ENCODE results near the gene ICAM5. TPM values are rescaled to one million over a fixed set of nuclear protein-coding genes. Genes with fewer than 3 reads are reported as not detected.
A peak's percentile ranks its signal among the peaks of the same experiment; 100 is the strongest.
"Not testable (repeated sequence)": the region's sequence is repeated elsewhere in the genome, so short reads cannot be mapped to it uniquely, and the experiment has no call there.

Gene ICAM5
- total RNA-seq, 1 experiment from 2014 or later = 1.6 TPM

- no peak overlapping the region for H3K18ac ChIP-seq (ENCODE audit: insufficient read length, low read depth, low read length)
- no peak overlapping the region for H2BK120ac ChIP-seq (ENCODE audit: low read depth, low read length, poor library complexity, severe bottlenecking)
- peaks cover 4% of the 10 kb centered on the region for H3K79me1 ChIP-seq (ENCODE audit: insufficient read depth, low read depth, low read length, poor library complexity, severe bottlenecking)
- H3K27ac Mint-ChIP-seq = no peak overlapping the region; a peak in 1 of 7 replicates
- H2AK5ac ChIP-seq (ENCODE audit: insufficient read length, low read length) = no peak overlapping the region
- H3K56ac ChIP-seq (ENCODE audit: insufficient read length, low read depth, low read length) = no peak overlapping the region
- H3K4me1 Mint-ChIP-seq = peaks cover 33 to 34% of the 10 kb centered on the region in 2 experiments
- no peak overlapping the region for H2BK5ac ChIP-seq (ENCODE audit: insufficient read length, low read length)
- H4K8ac ChIP-seq (replicated peaks; ENCODE audit: insufficient read length, low read depth, low read length) = no peak overlapping the region
- H3K79me2 ChIP-seq (ENCODE audit: insufficient read depth, low read length) = peaks cover 8% of the 10 kb centered on the region; the same call in 1 of the 2 replicates
- no peak overlapping the region for H3K9ac ChIP-seq (ENCODE audit: extremely low read depth, insufficient read length, low read length)
- H3K23me2 ChIP-seq (ENCODE audit: insufficient read length, low read depth, low read length, poor library complexity, severe bottlenecking) = peaks cover 24% of the 10 kb centered on the region
- H3K23ac ChIP-seq (ENCODE audit: insufficient read length, low read depth, low read length) = no peak overlapping the region
- H3K27ac ChIP-seq (ENCODE audit: insufficient read length, low read depth, low read length) = no peak overlapping the region
- H2AFZ ChIP-seq (ENCODE audit: low read length) = no peak overlapping the region
- H3K4me1 ChIP-seq (ENCODE audit: insufficient read depth, low read length) = peaks cover 6% of the 10 kb centered on the region; the same call in 1 of the 2 replicates
- no peak overlapping the region for H3K14ac ChIP-seq (ENCODE audit: insufficient read depth, low read length)
- H2BK15ac ChIP-seq (ENCODE audit: low read depth, low read length) = no peak overlapping the region
- no peak for TF ChIP-seq CTCF (conservative IDR thresholded peaks at IDR 0.05)
- H3K4me3 Mint-ChIP-seq = no peak overlapping the region
- H3T11ph ChIP-seq (ENCODE audit: low read length) = no peak overlapping the region
- DNase-seq = peak; percentile 52
- H4K5ac ChIP-seq (ENCODE audit: insufficient read length, low read depth, low read length) = no peak overlapping the region
- no peaks in the 10 kb centered on the region for H3K9me3 ChIP-seq (ENCODE audit: control insufficient read depth, low read depth, low read length)
- H4K20me1 ChIP-seq (ENCODE audit: control insufficient read depth, insufficient read depth, insufficient read length) = no peaks in the 10 kb centered on the region
- no peaks in the 10 kb centered on the region; the same call in 1 of the 2 replicates for H3K27me3 Mint-ChIP-seq (ENCODE audit: low read depth)
- H2BK20ac ChIP-seq (ENCODE audit: low read depth, low read length, poor library complexity, severe bottlenecking) = no peak overlapping the region
- H3K9me3 Mint-ChIP-seq = no peaks in the 10 kb centered on the region; a peak in 2 of 5 replicates
- no peak overlapping the region for H4K91ac ChIP-seq (ENCODE audit: insufficient read length, low read depth, low read length)
- no CpG with 5 or more reads among the region's 26 CpGs for WGBS (ENCODE audit: extremely low coverage, insufficient read length, low lambda C conversion rate)
- no peak overlapping the region for H3K4ac ChIP-seq (ENCODE audit: low read depth, low read length)
- no peaks in the 10 kb centered on the region; the same call in 1 of the 2 replicates for H3K27me3 ChIP-seq (ENCODE audit: insufficient read depth, low read length)
- H3K36me3 Mint-ChIP-seq (ENCODE audit: insufficient read depth in 1 of 3, low read depth in 3 of 3) = peaks cover 0 to 13% (median 1%) of the 10 kb centered on the region in 3 experiments; a peak in 5 of 7 replicates
- H2BK12ac ChIP-seq (ENCODE audit: insufficient read length, low read depth, low read length) = no peak overlapping the region
- H3K4me2 ChIP-seq (ENCODE audit: insufficient read depth, insufficient read length, low read length) = peak overlapping the region; percentile 91
Observed at GRCh38 chr19:10335352-10335985, 45.7 kb downstream of the ICAM5 start.

- not testable (repeated sequence) for H3K27me3 ChIP-seq (ENCODE audit: insufficient read depth, low read length); H3K23ac ChIP-seq (ENCODE audit: insufficient read length, low read depth, low read length); H2BK15ac ChIP-seq (ENCODE audit: low read depth, low read length); H2AK5ac ChIP-seq (ENCODE audit: insufficient read length, low read length); DNase-seq; H3K4ac ChIP-seq (ENCODE audit: low read depth, low read length); H3K4me1 ChIP-seq (ENCODE audit: insufficient read depth, low read length); H3K4me3 Mint-ChIP-seq; H3K27ac Mint-ChIP-seq; H4K8ac ChIP-seq (replicated peaks; ENCODE audit: insufficient read length, low read depth, low read length); H3K18ac ChIP-seq (ENCODE audit: insufficient read length, low read depth, low read length); H4K91ac ChIP-seq (ENCODE audit: insufficient read length, low read depth, low read length); H3K9me3 ChIP-seq (ENCODE audit: control insufficient read depth, low read depth, low read length); H3K9ac ChIP-seq (ENCODE audit: extremely low read depth, insufficient read length, low read length); H3K36me3 Mint-ChIP-seq (ENCODE audit: insufficient read depth in 1 of 3, low read depth in 3 of 3); H2AFZ ChIP-seq (ENCODE audit: low read length); H3K27ac ChIP-seq (ENCODE audit: insufficient read length, low read depth, low read length); H2BK20ac ChIP-seq (ENCODE audit: low read depth, low read length, poor library complexity, severe bottlenecking); H3K9me3 Mint-ChIP-seq; H3K56ac ChIP-seq (ENCODE audit: insufficient read length, low read depth, low read length); H2BK12ac ChIP-seq (ENCODE audit: insufficient read length, low read depth, low read length); H2BK5ac ChIP-seq (ENCODE audit: insufficient read length, low read length); H3K79me2 ChIP-seq (ENCODE audit: insufficient read depth, low read length); H4K5ac ChIP-seq (ENCODE audit: insufficient read length, low read depth, low read length); H3K79me1 ChIP-seq (ENCODE audit: insufficient read depth, low read depth, low read length, poor library complexity, severe bottlenecking); H3K14ac ChIP-seq (ENCODE audit: insufficient read depth, low read length); H3K27me3 Mint-ChIP-seq (ENCODE audit: low read depth); H3K4me2 ChIP-seq (ENCODE audit: insufficient read depth, insufficient read length, low read length); H2BK120ac ChIP-seq (ENCODE audit: low read depth, low read length, poor library complexity, severe bottlenecking); H4K20me1 ChIP-seq (ENCODE audit: control insufficient read depth, insufficient read depth, insufficient read length); H3T11ph ChIP-seq (ENCODE audit: low read length)
- WGBS (ENCODE audit: extremely low coverage, insufficient read length, low lambda C conversion rate) = no CpG with 5 or more reads among the region's 9 CpGs
- peaks cover 33 to 37% of the 10 kb centered on the region in 2 experiments for H3K4me1 Mint-ChIP-seq
- H3K23me2 ChIP-seq (ENCODE audit: insufficient read length, low read depth, low read length, poor library complexity, severe bottlenecking) = peaks cover 24% of the 10 kb centered on the region
Observed at GRCh38 chr19:10336725-10337124, 47.0 kb downstream of the ICAM5 start.
